ENCODE measurements around the gene CASKIN1. TPM values are rescaled to one million over a fixed set of nuclear protein-coding genes. Genes with fewer than 3 reads are reported as not detected.
A peak's percentile ranks its signal among the peaks of the same experiment; 100 is the strongest.
"Not testable (repeated sequence)": the region's sequence is repeated elsewhere in the genome, so short reads cannot be mapped to it uniquely, and the experiment has no call there.

The CASKIN1 gene
- total RNA-seq, 1 experiment from 2014 or later: not detected

GRCh38 chr16:2135071-2135470, 61.3 kb downstream of the CASKIN1 start:
- not testable (repeated sequence) for H3K4me1 ChIP-seq (replicated peaks); H3K27me3 ChIP-seq (replicated peaks); H3K27ac ChIP-seq; H3K36me3 ChIP-seq; H3K9me3 ChIP-seq (replicated peaks); DNase-seq (ENCODE audit: low read depth in 1 of 2, low spot score in 2 of 2)
- H3K4me3 ChIP-seq: peak overlapping the region; percentile 46

- not testable (repeated sequence) for DNase-seq (ENCODE audit: low read depth in 1 of 2, low spot score in 2 of 2); H3K36me3 ChIP-seq; H3K4me1 ChIP-seq (replicated peaks); H3K27me3 ChIP-seq (replicated peaks); H3K27ac ChIP-seq; H3K4me3 ChIP-seq; H3K9me3 ChIP-seq (replicated peaks)
Observed at GRCh38 chr16:2133797-2134196, 62.6 kb downstream of the CASKIN1 start.

GRCh38 chr16:2129890-2130447, 66.4 kb downstream of the CASKIN1 start:
- not testable (repeated sequence) for H3K36me3 ChIP-seq; DNase-seq (ENCODE audit: low read depth in 1 of 2, low spot score in 2 of 2); H3K4me3 ChIP-seq

GRCh38 chr16:2129251-2129650, 67.2 kb downstream of the CASKIN1 start:
- not testable (repeated sequence) for H3K27ac ChIP-seq; H3K9me3 ChIP-seq (replicated peaks); H3K4me3 ChIP-seq; H3K36me3 ChIP-seq; DNase-seq (ENCODE audit: low read depth in 1 of 2, low spot score in 2 of 2); H3K27me3 ChIP-seq (replicated peaks)
- peaks cover 31% of the 10 kb centered on the region for H3K4me1 ChIP-seq (replicated peaks)

More at GRCh38 chr16:2129890-2130447, 66.4 kb downstream of the CASKIN1 start:
- peaks cover 24% of the 10 kb centered on the region for H3K4me1 ChIP-seq (replicated peaks)
- H3K27ac ChIP-seq; H3K27me3 ChIP-seq (replicated peaks); H3K9me3 ChIP-seq (replicated peaks): not testable (repeated sequence)

GRCh38 chr16:2127630-2128280, 68.7 kb downstream of the CASKIN1 start:
- H3K27ac ChIP-seq; DNase-seq (ENCODE audit: low read depth in 1 of 2, low spot score in 2 of 2); H3K4me3 ChIP-seq; H3K9me3 ChIP-seq (replicated peaks); H3K27me3 ChIP-seq (replicated peaks); H3K36me3 ChIP-seq: not testable (repeated sequence)
- H3K4me1 ChIP-seq (replicated peaks): peaks cover 36% of the 10 kb centered on the region

Other genes with a start within 250 kb of the CASKIN1 start
- not detected in 2 replicates for gene RPL3L, start 241.9 kb downstream of the CASKIN1 start, total RNA-seq (2014; rRNA removed; shearing (Covaris generic))
- 273 and 292 TPM in 2 replicates for gene NDUFB10, start 237.1 kb downstream of the CASKIN1 start, total RNA-seq (2014; rRNA removed; shearing (Covaris generic))
- 2,199 and 2,611 TPM in 2 replicates for gene RPS2, start 231.8 kb downstream of the CASKIN1 start, total RNA-seq (2014; rRNA removed; shearing (Covaris generic))
- not detected in 2 replicates for gene RNF151, start 229.7 kb downstream of the CASKIN1 start, total RNA-seq (2014; rRNA removed; shearing (Covaris generic))
- 68.0 and 156 TPM in 2 replicates for gene TBL3, start 224.6 kb downstream of the CASKIN1 start, total RNA-seq (2014; rRNA removed; shearing (Covaris generic))
- 0.16 TPM in 1 of 2 replicates, not detected in the other for gene NOXO1, start 215.1 kb downstream of the CASKIN1 start, total RNA-seq (2014; rRNA removed; shearing (Covaris generic))
- gene GFER, start 212.4 kb downstream of the CASKIN1 start, total RNA-seq (2014; rRNA removed; shearing (Covaris generic)): 26.9 and 31.8 TPM in 2 replicates
- gene SYNGR3, start 206.6 kb downstream of the CASKIN1 start, total RNA-seq (2014; rRNA removed; shearing (Covaris generic)): 1.8 and 7.3 TPM in 2 replicates
- gene ZNF598, start 186.8 kb downstream of the CASKIN1 start, total RNA-seq (2014; rRNA removed; shearing (Covaris generic)): 13.5 and 20.4 TPM in 2 replicates
- gene NPW, start 176.8 kb downstream of the CASKIN1 start, total RNA-seq (2014; rRNA removed; shearing (Covaris generic)): not detected in 2 replicates
- gene NHERF2, start 169.7 kb downstream of the CASKIN1 start, total RNA-seq (2014; rRNA removed; shearing (Covaris generic)): 50.2 and 57.3 TPM in 2 replicates
- gene NTHL1, start 148.8 kb downstream of the CASKIN1 start, total RNA-seq (2014; rRNA removed; shearing (Covaris generic)): 33.9 and 59.3 TPM in 2 replicates
- 36.9 and 51.9 TPM in 2 replicates for gene TSC2, start 148.6 kb downstream of the CASKIN1 start, total RNA-seq (2014; rRNA removed; shearing (Covaris generic))
- gene PKD1, start 60.7 kb downstream of the CASKIN1 start, total RNA-seq (2014; rRNA removed; shearing (Covaris generic)): 60.4 and 97.9 TPM in 2 replicates
- 0.16 TPM in 1 of 2 replicates, not detected in the other for gene RAB26, start 48.0 kb downstream of the CASKIN1 start, total RNA-seq (2014; rRNA removed; shearing (Covaris generic))
- gene TRAF7, start 40.8 kb downstream of the CASKIN1 start, total RNA-seq (2014; rRNA removed; shearing (Covaris generic)): 26.4 and 39.5 TPM in 2 replicates
- 25.3 and 34.1 TPM in 2 replicates for gene MLST8, start 8.8 kb upstream of the CASKIN1 start, total RNA-seq (2014; rRNA removed; shearing (Covaris generic))
- gene BRICD5, start 14.3 kb upstream of the CASKIN1 start, total RNA-seq (2014; rRNA removed; shearing (Covaris generic)): 0.88 and 4.6 TPM in 2 replicates
- 37.8 and 47.1 TPM in 2 replicates for gene PGP, start 18.2 kb upstream of the CASKIN1 start, total RNA-seq (2014; rRNA removed; shearing (Covaris generic))
- 44.7 and 47.6 TPM in 2 replicates for gene E4F1, start 27.0 kb upstream of the CASKIN1 start, total RNA-seq (2014; rRNA removed; shearing (Covaris generic))
- gene DNASE1L2, start 39.8 kb upstream of the CASKIN1 start, total RNA-seq (2014; rRNA removed; shearing (Covaris generic)): 1.4 TPM in 2 replicates
- gene ECI1, start 55.0 kb upstream of the CASKIN1 start, total RNA-seq (2014; rRNA removed; shearing (Covaris generic)): 80.2 and 93.3 TPM in 2 replicates
- 122 and 164 TPM in 2 replicates for gene RNPS1, start 71.5 kb upstream of the CASKIN1 start, total RNA-seq (2014; rRNA removed; shearing (Covaris generic))
- gene ABCA3, start 144.1 kb upstream of the CASKIN1 start, total RNA-seq (2014; rRNA removed; shearing (Covaris generic)): 0.06 TPM in 1 of 2 replicates, not detected in the other
- 43.4 and 48.2 TPM in 2 replicates for gene CCNF, start 232.8 kb upstream of the CASKIN1 start, total RNA-seq (2014; rRNA removed; shearing (Covaris generic))

Measured in SJSA1 (cell line).